ENCODE data around the gene DCAF12.
"Not testable (repeated sequence)": the region's sequence is repeated elsewhere in the genome, so short reads cannot be mapped to it uniquely, and the experiment has no call there.

DCAF12 gene

DNA sequence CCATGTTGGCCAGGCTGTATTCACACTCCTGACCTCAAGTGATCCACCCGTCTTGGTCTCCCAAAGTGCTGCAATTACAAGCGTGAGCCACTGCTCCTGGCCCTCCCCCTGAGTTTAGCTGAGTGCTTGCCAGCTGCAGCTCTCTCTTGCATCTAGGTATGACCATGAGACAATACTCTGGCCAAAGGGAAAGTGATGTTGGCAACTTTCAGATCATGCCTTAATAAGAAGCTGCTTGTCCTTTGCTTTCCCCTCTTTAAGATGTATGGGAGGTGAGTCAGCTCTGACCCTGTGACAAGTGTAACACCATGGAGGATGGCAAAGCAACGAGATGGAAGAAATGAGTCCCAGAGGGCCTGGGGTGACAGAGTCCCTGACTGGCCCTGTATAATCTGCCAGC is 18.7 kb upstream of the DCAF12 start:
- Histone ChIP-seq H3K27ac (no peak overlapping the region), H3K27me3 (replicated peaks) (no peaks in the 10 kb centered on the region), H3K36me3 (replicated peaks) (no peaks in the 10 kb centered on the region), H3K4me3 (ENCODE audit: low read depth, low read length) (no peak overlapping the region)
- TF ChIP-seq, protein P1, sequence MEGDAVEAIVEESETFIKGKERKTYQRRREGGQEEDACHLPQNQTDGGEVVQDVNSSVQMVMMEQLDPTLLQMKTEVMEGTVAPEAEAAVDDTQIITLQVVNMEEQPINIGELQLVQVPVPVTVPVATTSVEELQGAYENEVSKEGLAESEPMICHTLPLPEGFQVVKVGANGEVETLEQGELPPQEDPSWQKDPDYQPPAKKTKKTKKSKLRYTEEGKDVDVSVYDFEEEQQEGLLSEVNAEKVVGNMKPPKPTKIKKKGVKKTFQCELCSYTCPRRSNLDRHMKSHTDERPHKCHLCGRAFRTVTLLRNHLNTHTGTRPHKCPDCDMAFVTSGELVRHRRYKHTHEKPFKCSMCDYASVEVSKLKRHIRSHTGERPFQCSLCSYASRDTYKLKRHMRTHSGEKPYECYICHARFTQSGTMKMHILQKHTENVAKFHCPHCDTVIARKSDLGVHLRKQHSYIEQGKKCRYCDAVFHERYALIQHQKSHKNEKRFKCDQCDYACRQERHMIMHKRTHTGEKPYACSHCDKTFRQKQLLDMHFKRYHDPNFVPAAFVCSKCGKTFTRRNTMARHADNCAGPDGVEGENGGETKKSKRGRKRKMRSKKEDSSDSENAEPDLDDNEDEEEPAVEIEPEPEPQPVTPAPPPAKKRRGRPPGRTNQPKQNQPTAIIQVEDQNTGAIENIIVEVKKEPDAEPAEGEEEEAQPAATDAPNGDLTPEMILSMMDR (IDR thresholded peaks at IDR 0.05; ENCODE audit: low read depth, low read length, missing control alignments) = no peak
- in situ Hi-C loops (cut with HindIII; ENCODE audit: low pct_ligation_motif_present, low sequenced_read_pairs) = no loop called here
- DNase-seq = no peak

DNA sequence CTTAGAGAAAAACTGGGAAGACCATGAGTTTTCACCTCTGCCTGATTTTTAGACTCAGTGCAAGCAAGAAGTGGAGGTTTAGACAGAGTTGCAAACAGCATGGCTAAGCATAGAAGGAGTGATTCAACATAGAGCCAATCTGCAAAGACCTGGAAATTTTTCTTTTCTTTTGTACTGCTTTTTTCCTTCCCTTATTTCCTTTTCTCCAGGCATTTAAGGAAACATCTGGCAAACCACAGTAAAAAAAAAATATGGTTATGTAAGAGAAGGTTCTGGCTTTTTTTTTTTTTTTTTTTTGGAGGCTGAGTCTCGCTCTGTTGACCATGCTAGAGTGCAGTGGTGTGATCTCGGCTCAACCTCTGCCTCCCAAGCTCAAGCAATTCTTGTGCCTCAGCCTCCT is 16.6 kb upstream of the DCAF12 start:
- no peak for DNase-seq
- no peaks in the 10 kb centered on the region for H3K36me3 ChIP-seq (replicated peaks)

DNA sequence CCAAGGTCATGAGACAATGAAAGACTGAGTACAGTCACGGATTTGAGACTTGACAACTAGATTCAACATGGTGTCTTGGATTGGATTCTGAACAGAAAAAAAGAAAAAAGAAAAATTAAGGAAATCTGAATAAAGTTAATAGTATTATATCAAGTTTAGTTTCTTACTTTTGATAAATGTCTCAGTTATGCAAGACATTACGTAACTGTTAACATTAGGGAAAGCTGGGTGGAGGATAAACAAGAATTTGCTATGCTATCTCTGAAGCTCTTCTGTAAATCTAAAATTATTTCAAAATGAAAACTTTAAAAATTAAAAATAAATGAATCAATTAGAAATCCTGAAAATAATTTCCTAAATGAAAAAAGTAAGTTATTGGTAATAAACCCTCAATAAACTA is 14.4 kb upstream of the DCAF12 start:
- Histone ChIP-seq H3K4me3 (ENCODE audit: low read depth, low read length) (no peak overlapping the region), H3K27ac (no peak overlapping the region), H3K36me3 (replicated peaks) (no peaks in the 10 kb centered on the region), H3K27me3 (replicated peaks) (no peaks in the 10 kb centered on the region)
- in situ Hi-C loops (cut with HindIII; ENCODE audit: low pct_ligation_motif_present, low sequenced_read_pairs) = no loop called here
- TF ChIP-seq, protein P1 (IDR thresholded peaks at IDR 0.05; ENCODE audit: low read depth, low read length, missing control alignments) = no peak
- no peak for DNase-seq

More for the DNA sequence above, 16.6 kb upstream of the DCAF12 start:
- no peaks in the 10 kb centered on the region for H3K27me3 ChIP-seq (replicated peaks)
- TF ChIP-seq, protein P1 (IDR thresholded peaks at IDR 0.05; ENCODE audit: low read depth, low read length, missing control alignments) = no peak
- in situ Hi-C loops (cut with HindIII; ENCODE audit: low pct_ligation_motif_present, low sequenced_read_pairs) = no loop called here
- H3K4me3 ChIP-seq (ENCODE audit: low read depth, low read length) = no peak overlapping the region
- H3K27ac ChIP-seq = no peak overlapping the region

DNA sequence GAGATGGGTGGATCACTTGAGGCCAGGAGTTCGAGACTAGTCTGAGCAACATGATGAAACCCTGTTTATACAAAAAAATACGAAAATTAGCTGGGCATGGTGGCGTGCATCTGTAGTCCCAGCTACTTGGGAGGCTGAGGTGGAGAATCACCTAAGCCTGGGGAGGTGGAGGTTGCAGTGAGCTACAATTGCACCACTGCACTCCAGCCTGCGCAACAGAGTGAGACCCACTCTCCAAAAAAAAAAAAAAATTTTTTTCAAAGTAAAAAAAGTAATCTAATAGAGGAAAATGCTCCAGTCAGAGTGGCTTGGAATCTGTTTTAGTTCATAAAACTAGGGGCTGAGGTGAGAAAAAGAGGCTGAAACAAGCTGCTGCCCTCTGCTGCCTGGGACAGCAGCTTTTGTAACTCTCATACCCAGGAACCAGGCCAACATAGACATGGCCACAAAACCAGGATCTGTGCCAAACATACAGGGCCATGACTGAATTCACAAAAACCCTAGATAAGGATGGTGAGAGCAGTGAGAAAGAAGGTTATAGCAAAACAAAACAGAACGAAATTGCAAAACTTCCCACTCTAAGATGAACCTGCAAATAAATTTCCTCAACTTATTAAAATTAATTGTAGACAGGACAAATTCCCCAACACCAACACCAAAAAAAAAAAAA is 13.1 kb upstream of the DCAF12 start:
- in situ Hi-C loops (cut with HindIII; ENCODE audit: low pct_ligation_motif_present, low sequenced_read_pairs) = no loop called here
- DNase-seq = peak; percentile 91
- H3K27ac ChIP-seq = no peak overlapping the region
- no peaks in the 10 kb centered on the region for H3K36me3 ChIP-seq (replicated peaks)
- no peak overlapping the region for H3K4me3 ChIP-seq (ENCODE audit: low read depth, low read length)
- H3K27me3 ChIP-seq (replicated peaks) = no peaks in the 10 kb centered on the region
- TF ChIP-seq, protein P1 (IDR thresholded peaks at IDR 0.05; ENCODE audit: low read depth, low read length, missing control alignments) = peak; percentile 71

DNA sequence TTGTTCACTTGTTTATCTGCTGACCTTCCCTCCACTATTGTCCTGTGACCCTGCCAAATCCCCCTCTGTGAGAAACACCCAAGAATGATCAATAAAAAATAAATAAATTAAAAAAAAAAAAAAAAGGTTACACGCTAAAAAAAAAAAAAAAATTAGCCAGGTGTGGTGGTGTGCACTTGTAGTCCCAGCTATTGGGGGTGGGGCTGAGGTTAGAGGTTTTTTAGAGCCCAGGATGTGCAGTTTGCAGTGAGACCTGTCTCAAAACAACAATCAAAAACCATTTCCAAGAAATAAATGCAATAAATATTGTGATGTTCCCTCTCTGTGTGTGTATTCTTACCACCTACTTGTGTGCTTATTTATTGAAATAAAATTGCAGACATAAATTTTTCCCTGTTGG is 12.1 kb upstream of the DCAF12 start:
- H3K27ac ChIP-seq; H3K4me3 ChIP-seq (ENCODE audit: low read depth, low read length); DNase-seq; in situ Hi-C loops (cut with HindIII; ENCODE audit: low pct_ligation_motif_present, low sequenced_read_pairs); H3K27me3 ChIP-seq (replicated peaks); H3K36me3 ChIP-seq (replicated peaks): not testable (repeated sequence)

DNA sequence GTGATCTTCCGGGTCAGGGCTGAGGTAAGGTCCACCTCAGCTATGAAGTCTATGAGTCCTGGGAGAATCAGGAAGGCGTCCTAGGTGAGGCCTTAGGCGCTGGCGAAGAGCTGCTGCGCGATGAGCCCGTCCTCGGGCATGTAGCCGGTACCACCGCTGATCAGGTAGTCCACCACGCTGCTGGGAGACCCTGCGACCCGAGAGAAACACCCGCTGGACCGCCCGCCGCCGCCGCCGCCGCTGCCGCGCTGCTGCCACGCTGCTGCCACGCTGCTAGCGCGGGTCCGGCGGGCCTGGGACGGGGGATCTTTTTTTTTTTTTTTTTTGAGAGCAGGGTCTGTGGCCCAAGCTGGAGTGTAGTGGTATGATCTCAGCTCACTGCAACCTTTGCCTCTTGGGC is 8.0 kb upstream of the DCAF12 start:
- H3K4me3 ChIP-seq (ENCODE audit: low read depth, low read length) = no peak overlapping the region
- TF ChIP-seq, protein P1 (IDR thresholded peaks at IDR 0.05; ENCODE audit: low read depth, low read length, missing control alignments) = no peak
- H3K36me3 ChIP-seq (replicated peaks) = no peaks in the 10 kb centered on the region
- no peaks in the 10 kb centered on the region for H3K27me3 ChIP-seq (replicated peaks)
- in situ Hi-C loops (cut with HindIII; ENCODE audit: low pct_ligation_motif_present, low sequenced_read_pairs) = no loop called here
- no peak for DNase-seq
- H3K27ac ChIP-seq = no peak overlapping the region
